ENCODE measurements around the gene PCDH9.

The PCDH9 gene

DNA sequence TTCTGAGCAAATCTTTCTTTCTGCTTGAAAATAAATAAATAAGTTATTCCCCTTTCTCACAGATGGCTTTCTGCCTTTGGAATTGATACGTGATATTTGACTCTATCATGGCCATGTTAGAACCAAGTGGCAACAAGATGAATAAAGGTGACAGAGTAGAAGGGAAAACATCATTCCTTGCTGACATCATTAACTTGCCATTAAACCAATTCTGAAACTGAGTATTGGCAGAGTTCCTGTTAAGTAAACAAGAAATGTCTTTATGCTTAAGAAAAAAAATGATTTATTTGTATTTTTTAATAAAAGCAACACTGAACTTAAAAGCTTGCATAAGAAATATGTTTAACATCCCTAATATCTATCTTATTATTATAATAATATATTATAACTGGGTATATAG is 828.1 kb downstream of the PCDH9 start:
- peak; percentile 12 for DNase-seq (ENCODE audit: low read depth, low spot score)

DNA sequence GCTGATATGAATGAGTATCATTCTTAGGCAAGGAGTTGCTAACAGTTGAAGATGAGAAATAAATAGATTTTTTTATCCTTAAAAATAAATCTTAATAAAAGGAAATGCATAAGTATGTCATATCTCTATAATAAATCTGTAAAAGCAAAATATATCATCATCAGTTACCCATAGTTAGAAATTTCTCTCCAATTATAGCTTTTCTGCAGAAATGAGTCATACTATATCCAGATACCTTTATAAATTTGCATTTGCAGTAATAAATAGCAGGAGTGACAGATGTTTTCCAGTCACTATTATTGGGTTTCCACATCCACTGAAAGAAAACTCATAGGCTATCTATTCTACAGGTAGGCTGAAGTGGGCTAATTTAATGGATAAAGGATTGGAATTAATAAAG is 829.8 kb downstream of the PCDH9 start:
- no peak for DNase-seq (ENCODE audit: low read depth, low spot score)

DNA sequence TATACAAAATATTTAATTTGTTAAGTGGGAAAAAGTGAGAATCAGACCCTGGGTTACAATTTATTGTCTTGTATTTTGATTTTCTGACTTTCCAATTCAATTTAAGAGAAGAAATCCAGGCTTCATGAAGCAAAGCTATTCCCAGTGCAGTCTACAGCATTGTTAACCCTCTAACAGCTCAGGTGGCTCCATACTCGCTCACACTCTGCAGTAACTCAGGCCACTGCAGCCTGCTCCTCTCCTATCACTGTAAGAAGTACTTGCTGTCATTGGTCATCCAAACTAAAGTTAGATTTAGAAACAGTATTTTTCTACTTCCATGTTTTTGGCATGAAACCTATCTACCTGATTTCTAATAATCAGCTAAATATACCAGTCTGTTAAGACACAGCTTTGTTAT is 830.3 kb downstream of the PCDH9 start:
- no peak for DNase-seq (ENCODE audit: low read depth, low spot score)

DNA sequence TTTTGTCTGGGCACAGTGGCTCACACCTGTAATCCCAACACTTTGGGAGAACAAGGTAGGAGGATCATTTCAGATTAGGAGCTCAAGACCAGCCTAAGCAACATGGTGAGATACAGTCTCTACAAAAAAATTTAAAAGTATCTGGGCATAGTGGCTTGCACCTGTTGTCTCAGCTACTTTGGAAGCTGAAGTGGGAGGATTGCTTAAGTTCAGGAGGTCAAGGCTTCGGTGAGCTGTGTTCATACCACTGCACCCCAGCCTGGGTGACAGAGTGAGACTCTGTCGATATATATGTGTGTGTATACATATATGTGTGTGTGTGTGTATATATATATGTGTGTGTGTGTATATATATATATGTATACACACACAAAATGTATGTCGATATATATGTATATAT is 833.0 kb downstream of the PCDH9 start:
- no peak for DNase-seq (ENCODE audit: low read depth, low spot score)

DNA sequence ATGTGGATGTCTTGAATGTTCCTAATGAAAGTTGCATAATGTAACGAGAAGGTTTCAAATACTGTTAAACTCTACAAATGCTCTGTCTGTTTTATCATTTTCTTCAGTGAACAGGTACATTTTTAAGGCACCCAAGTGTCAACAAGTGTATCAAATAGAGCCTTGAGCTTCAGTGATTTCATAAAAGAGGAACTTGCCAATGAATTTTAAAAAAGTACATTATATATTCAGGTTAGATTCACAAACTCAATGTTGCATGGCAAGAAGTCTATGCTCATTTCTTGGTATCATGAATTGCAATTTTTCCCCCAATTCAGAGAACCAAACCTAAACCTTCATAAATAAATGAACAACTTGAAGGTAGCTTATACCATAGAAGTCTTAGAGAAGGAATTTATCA is 838.8 kb downstream of the PCDH9 start:
- DNase-seq (ENCODE audit: low read depth, low spot score) = no peak

DNA sequence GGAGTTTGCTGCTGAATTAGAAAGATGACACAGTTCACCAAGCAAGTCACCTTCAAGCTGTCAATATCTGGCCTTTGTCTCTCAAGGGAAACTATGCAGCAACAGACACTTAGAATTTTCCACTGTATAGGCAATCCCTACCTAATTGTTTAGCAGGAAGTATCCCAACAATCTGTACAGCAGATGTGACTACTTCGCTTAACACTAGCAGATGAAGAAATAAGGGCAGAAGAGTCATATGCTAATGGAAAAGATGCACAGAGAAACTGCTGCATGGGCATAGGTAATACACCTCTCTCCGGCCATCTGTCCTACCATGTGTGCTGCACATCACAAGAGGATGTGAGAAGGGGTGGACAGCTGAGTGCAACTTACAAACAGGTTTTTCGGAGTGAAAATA is 851.2 kb downstream of the PCDH9 start:
- no peak for DNase-seq (ENCODE audit: low read depth, low spot score)

DNA sequence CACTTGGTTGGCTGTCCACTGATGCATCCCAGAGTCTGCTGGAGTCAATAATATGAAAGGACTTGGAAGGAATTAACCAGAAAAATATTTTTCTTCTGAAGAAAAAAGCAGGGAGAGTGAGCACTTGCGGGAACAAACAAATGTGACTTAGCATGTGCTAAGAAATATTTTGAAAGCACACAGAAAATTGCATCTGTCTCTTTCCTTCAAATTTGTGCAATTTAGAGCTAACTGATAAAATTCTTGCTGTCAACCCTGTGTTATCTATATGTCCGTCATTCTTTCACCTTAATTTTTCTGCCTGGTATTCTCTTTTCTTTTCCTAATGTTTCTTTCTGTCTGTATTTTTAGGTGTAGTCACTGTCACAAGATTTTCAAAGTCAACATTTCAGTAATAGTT is 852.6 kb downstream of the PCDH9 start:
- DNase-seq (ENCODE audit: low read depth, low spot score) = no peak

DNA sequence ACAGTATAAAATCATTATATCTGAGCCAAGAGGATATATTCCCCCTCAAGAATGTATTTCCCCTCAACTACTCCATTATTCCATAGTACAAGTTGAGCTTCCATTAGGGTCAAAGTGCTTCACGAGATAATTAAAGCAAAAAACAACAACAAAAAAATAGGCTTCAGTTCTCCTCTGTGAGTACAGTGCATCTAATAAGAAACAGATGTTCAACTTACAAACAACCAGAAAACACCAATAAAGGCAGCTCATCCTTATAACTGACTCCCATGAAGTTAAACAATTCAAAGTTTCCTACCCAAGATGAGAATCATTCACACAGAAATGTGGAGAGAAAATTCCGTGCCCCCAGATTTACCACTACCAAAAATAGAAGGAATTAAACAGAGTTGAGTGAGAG is 854.4 kb downstream of the PCDH9 start:
- no peak for DNase-seq (ENCODE audit: low read depth, low spot score)

DNA sequence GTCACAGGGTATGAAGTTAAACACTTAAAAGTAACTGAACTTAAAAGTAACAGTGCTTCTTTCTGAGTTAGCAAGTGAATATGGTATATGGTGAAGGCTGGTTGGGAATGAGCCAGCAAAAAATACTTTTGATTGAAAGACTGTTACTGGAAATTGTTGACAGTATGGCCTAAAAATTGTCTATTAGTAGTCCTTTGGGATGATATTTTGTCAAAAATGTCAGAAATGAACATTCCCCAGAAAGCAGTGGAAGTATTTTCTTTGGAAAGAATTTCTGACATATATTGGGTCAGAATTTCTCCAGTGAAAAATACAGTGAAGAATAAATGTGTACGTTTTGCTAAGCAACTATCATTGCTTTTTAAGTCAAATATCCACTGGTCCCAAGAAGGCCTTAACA is 860.5 kb downstream of the PCDH9 start:
- DNase-seq (ENCODE audit: low read depth, low spot score) = no peak

DNA sequence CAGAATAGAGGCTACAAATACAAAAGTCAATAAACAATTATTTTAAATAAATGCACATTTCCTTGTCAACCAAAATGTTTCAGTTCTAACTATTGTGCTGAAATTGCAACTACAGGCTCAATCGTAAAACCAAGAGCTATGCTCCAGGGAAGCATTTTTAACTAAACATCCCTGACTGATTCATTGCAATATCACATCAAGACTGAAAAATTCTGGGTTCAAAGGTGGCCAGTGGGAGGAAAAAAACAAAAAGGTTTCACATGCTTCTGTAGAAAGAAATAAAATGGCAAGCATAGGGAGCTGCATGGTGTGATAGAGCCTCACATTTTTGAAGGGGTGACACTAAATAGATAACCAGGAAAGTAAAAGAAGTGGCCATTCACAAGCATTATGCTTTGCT is 862.8 kb downstream of the PCDH9 start:
- no peak for DNase-seq (ENCODE audit: low read depth, low spot score)

DNA sequence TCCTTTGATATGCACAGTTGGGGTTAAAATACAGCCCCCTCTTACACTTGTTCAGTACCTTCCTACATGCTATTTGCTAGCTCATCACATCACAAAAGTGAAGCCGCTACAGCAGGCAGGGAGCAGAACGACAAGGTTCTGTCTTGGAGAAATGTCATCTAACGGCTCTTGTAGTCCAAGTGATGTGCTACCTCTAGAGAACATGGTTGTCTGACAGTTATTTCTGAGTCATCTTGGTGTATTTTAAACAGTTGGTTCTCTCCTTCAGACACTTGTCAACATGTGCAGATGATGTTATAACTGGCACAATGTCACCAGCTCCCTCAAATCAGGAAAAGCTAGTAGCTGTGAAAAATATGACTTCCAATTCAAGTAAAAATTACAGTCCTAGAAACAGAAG is 865.0 kb downstream of the PCDH9 start:
- DNase-seq (ENCODE audit: low read depth, low spot score) = no peak

DNA sequence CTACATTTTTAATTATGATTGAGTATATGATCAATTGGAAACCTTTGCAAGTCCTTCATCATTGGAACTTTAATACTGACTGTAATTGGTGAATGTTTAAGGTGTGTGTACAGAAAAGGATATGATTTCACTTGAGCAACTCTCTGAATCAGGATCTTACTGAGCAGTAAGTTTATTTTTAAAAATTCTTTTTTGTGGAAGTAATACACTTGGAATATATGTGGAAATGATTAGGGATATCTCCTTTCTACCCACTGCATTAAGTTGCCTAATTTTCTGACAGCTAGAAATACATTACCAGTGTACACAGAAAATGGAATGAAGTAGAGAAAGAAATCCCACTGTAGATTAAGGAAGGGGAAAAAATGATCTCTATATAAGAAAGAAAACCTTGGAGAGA is 865.8 kb downstream of the PCDH9 start:
- no peak for DNase-seq (ENCODE audit: low read depth, low spot score)

DNA sequence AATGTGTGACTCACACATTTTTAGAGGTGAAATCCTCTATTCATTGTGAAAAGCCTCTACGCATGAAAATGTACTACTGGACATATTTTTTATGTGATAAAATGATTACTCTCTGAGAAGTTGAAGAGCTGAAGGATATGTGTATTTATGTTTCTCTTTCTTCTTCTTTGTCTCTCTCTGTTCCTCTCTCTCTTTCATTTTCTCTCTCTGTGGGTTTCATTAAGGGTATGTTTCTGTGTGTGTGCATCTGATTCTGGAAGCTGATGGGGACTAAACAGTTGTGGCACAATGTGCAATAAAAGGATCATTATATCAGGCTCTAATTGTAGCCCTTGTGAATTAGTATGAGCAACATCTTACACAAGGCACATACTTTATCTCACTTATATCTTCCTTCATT is 867.7 kb downstream of the PCDH9 start:
- DNase-seq (ENCODE audit: low read depth, low spot score) = no peak

DNA sequence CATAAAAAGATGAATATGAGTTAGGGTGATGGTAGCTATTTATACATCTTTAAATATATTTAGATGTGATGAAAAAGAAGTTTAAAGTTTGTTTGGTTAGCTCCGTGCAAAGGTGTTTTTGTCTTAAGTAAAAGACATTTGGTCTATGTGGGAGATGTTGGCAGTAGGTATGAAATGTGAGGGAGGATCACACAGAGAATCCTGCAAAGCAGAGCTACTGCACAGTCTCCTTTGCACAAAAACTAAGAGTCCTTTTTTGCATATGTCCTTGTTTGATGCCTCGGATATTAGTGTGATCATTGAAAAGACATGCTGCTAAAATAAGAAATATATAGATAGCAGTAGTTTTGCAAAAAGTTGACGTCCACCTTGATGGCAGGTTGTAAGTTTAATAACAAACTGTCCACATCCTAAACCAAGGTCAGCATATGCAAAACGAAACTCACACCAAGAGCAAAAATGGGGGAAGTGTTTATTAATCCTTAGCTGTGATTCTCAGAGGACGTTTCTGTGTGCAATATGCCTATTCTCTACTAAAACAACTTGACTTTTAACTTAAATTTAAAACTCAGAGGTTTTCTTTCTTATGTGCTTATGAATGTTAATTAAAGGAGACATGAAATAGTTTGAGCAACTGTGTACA is 870.1 kb downstream of the PCDH9 start:
- DNase-seq (ENCODE audit: low read depth, low spot score) = no peak

DNA sequence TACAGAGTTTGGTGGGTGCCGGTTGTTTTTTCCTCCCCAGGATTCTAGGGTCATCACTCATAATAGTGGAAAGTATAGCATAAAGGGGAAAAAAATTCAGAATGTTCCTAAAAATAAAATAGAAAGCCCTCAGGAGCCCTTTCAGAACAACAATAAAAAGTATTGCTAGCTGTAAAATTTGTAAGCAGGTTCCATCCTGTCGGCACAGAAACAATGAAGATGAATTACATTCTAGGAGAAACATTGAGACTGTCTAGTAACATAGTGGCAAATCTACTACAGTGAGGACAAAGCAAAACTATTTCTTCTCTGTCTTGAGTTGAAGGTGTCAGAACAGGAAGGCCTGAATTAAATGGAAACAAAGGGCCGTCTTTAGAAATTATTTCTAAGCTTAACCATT is 870.7 kb downstream of the PCDH9 start:
- DNase-seq (ENCODE audit: low read depth, low spot score) = no peak

DNA sequence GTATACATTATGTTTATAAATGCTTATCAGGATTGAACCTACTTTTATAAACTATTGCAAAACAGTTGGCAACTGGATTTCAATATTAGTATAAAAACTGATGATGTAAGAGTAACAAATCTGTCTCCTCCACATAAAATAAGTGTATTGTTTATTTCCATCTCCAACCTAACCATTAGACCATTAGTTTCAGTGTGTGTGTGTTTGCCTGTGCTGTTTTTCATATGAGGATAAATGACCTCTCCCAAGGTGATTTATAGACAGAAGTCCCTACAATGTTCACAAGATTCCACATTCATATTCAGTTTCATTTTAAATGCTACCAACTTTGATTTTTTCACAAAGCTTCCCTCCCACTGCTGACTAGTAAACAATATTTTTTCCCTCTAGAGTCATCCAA is 871.6 kb downstream of the PCDH9 start:
- DNase-seq (ENCODE audit: low read depth, low spot score) = no peak

DNA sequence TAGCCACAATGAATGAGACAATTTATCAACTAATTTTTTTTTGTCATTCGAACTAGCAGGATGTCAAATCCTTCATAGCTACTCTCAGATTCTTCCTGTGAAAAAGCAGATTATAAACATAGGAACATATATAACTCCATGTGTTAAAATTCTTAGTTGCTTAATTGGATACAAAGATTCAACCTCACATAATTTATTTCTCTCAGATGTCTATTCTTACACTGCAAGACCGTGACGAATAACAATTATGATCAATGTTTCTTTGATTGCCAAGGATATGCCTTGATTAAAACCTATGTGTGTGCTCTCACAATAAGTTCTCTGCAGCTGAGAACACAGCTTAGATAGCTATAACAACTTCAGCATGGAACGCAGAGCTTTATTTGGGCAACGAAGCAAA is 872.7 kb downstream of the PCDH9 start:
- DNase-seq (ENCODE audit: low read depth, low spot score) = no peak

DNA sequence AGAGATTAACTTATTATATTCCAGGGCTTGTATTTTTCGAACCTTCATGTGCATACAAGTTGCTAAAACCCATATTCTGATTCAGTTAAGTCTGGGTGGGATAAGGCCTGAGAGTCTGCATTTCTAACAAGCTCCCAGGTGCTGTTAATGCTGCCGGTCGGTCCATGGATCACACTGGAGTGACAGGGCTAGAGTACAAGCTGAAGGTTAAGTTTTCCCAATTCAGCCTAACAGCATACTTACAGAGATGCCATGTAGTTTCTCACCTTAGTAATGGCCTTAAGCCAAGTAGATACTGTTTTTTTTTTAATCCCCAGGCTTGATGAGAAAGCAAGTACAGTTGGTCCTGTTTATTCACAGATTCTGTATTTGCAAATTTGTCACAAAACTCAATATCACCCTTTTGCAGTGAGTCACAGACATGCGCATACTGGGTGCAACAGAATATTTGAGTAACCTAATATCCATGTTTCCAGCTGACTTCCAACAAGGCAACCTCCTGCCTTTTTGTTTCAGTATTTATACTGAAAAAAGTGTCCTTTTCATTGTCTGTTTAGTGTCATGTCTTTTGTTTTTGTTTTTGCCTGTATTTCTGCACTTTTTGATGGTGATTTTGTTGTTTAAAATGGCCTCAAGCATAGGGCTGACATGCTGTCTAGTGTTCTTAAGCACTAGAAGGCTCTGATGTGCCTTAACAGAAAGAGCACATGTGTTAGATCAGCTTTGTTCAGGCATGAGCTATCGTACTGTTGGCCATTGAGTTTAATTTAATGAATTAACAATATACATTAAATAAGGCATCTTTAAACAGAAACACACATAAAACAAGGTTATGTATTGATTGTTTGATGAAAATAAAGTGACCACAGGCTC is 875.0 kb downstream of the PCDH9 start:
- DNase-seq (ENCODE audit: low read depth, low spot score) = no peak

DNA sequence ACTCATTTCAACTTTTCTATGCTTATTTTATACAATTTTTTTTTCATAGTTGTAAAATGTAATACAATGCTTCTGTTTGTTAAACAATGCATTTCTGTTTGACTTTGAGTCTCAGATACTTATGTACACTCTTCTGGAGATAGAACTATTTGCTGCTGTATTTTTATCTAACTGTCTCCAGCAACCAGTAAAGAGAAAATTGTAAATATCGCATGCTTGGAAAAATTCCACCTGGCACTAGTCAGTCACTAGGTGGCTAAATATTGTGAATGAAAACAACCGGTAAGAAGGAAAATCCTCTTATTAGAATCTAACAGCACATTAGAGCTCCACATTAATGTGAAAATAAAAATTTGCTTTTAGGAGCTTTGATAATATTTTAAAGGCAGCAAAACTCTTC is 876.5 kb downstream of the PCDH9 start:
- DNase-seq (ENCODE audit: low read depth, low spot score) = peak; percentile 63

DNA sequence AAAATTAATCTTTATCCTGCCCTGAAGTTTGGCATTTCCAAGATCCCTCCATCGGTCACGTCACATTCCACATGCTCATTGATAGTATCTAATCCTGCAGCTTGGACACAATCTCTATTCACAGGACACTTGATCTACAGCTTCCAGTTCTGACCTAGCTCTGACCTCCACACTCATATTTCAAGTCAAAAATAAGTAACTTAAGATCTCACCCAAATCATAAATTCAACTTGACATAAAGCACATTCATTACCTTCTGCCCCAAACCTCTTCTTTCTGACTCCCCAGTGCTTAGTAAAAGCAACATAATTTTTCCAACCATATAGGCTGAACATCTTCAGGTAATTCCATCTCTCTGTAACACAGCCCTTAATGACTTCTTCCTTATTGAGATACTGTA is 880.2 kb downstream of the PCDH9 start:
- no peak for DNase-seq (ENCODE audit: low read depth, low spot score)

DNA sequence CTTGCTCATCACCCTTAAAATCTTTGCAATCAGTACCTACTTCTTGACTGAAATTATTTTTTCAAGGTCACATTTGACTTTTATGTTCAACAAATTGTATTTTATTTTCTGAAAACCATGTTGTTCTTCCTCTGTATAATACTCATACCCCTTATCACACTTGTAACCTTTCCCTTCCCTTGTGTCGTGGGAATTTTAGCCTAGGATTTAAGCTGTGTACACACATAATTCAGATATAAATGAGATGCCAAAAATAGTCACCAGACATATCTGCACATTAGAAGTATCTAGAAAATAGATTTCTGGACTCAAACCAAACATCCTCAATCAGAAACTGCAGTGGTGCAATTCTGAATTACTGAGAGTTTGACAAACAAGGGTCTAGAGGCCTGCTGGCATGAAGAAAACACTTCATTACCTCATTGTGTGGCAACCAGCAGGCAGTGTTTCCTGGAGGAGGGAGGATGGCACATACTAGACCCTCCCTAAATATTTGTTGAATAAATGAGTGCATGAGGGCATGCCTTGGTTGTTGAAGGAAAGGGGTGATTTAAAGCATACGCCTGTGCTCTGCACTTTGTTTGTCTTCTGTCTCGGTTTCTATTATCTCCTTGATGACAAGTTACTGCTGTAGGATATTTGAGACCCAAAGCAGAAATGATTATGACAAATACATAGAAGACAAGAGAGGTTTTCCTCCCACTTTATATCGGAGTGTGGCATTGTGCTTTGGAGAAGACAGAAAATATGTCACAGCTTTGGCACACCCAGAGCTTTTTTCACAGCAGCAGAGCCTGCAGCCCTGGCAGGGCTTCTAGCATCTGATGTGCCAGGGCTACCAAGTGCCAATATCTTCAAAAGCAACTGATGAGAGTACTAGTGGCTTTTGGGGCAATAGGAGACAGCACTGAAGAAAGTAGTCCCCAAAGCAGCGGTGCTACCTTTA is 881.1 kb downstream of the PCDH9 start:
- no peak for DNase-seq (ENCODE audit: low read depth, low spot score)

DNA sequence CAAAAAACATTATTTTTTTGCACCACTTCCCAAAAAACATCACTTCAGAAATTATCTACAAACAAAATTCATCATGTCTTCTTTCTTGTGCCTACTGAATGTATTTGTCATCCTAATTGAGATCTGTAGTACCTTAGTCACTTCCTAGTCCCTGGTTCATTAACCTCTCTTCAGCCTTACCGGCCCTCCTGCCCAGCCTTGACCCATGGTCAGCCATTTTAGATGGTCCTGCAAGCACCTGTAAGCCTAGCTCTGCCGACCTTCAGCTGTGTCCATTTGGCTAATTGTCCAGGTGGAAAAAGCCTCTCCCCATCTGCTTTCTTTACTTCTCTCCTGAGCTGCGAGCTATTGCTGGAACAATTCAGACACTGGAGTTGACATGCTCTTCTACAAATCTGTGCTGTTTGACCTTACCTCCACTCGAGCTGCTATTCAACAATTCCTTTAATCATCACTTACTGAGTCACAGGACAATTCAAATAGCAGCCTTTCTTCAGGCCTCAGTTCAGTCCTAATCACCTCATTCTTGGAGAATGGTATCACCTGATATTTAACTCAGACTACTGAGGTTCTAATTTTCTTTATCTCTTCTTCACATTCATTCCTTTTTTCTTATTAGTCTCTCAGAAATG is 882.5 kb downstream of the PCDH9 start:
- peak; percentile 17 for DNase-seq (ENCODE audit: low read depth, low spot score)

Data from astrocyte of the hippocampus (primary cell).